NOMO-1 treated with DMSO at 0.1 percent for 48 hours (cell line): ENCODE measurements around the gene TBC1D21.
"Not testable (repeated sequence)": the region's sequence is repeated elsewhere in the genome, so short reads cannot be mapped to it uniquely, and the experiment has no call there.

Source experiments
- DNase-seq: peaks from one replicate; lab custom pipeline; 2025; ENCODE audit not compliant: unreplicated experiment; lab: John Stamatoyannopoulos, UW

TBC1D21 gene

DNA sequence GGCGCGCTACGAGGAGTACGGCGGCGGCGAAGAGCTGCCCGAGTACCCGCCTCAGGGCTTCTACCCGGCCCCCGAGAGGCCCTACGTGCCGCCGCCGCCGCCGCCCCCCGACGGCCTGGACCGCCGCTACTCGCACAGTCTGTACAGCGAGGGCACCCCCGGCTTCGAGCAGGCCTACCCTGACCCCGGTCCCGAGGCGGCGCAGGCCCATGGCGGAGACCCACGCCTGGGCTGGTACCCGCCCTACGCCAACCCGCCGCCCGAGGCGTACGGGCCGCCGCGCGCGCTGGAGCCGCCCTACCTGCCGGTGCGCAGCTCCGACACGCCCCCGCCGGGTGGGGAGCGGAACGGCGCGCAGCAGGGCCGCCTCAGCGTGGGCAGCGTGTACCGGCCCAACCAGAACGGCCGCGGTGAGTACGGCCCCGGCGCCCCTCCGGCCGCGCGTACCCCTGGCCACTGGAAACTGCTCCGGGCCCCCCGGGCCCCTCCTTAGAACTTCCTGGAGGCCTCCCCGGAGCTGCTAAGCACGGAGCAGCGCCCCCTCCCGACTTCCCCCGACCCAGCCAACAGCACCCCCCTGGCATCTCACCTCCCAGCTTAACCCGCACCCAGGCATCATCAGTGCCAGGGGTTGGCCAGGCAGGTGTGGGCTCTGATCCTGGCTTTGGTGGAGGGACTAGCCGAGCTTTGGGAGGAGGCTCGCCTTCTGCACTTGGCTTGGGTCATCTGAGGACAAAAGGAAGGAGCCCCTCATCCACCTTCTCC lies 54.3 kb downstream of the TBC1D21 start:
- peak; percentile 39 for DNase-seq

DNA sequence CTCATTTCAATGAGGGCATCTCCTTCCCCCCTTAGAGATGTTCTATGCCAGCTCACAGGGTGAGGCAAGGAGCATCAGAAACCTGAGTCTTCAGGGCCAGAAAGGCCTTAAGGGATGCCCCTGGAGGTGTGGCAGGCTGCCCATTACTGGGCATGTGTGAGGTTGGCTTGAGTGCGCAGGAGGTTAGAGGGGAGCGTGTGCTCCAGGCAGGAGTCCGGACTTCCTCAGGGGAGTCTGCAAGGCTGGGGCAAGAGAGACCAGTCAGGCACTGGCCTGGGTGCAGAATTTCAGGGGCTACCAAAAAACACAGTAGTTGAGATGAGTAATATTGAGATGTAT lies 54.8 kb downstream of the TBC1D21 start:
- no peak for DNase-seq

DNA sequence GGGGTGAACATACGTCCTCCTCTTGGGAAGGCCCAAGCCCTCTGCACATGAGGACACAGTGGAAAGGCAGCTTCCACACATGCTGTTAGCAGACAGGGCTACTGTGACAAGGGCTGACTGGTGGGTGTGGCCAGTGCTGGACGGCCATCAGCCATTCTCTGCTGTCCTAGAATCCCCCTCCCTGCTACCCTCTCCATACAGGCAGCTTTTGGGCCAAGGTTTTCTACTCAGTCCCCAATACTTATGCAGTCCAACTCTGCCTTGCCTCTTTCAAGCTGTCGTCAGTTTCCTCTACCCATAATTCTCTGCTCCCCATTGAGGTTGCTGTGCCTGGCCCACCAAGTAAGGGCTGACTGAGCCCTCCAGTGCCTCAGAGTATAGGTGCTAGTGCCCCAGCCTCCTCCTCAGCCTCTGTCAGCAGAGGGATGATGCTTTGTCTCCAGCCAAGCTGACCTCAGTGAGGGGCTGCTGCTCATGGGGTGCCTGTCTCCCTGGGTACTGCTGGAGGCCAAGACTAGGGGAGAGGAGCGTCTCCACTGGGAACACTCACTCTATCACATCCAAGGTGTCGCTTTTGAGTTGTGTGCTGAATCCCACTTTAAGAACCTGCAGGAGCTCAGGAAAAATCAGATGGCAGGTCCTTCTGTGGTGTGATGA lies 55.7 kb downstream of the TBC1D21 start:
- DNase-seq: no peak

DNA sequence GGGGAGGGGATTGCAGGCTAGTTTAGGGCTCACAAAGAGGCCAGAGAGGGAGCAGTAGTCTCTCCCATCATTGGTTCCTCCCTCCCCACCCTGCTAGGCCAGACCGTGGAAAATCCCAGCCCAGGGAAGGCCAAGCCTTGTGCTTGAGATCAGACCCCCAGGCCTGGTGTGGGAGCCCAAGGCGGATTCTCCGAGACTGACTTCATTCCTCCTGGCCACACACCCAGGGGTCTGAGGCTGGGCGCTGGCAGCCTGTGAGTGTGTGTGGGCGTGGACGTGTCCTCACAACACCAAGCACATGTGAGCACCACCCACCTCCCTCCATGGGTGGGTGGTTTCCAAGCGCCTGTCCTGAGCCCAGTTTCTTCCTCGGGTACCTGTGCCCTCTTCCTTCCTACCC lies 57.0 kb downstream of the TBC1D21 start:
- no peak for DNase-seq

DNA sequence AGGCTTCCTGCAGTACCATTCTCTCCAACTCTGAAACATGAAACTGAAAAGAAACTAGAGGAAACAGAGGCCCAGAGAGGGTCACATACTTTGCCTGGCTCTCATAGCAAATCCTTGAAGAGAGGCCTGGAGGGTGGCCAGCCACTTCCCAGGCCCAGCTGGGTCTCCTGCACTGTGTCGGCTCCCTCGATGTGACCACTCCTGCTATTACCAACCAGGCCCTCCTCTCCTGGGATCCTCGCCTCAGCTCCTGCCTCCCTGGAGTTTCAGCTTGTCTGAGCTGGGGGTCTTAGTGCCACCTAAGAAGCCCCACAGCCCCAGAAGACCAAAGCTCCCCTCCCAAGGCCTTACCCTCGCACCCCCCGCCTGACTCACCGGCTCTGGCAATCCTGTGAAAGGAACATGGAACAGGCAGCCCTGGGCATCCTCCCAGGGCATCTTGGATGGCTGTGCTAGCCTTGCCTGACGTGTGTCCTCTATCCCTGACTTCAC lies 57.5 kb downstream of the TBC1D21 start:
- DNase-seq: no peak

DNA sequence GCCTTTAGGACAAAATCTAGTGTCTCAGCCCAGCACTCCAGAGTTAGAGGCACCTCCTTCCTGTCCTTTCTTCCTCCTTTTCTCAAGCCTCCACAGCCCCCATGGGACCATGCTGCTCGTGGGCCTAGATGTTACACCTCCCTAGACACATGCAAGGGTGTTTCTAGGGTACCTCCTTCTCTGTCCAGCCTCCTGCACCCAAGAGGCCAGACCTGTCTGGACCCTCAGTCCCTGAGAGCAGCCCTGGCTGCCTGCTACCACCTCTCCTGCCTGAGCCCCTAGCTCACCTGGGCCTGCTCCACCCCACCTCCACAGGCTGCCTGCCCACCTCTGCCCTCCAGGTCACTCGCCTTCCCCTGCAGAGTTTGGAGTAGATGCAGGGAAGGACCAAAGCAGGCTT lies 58.1 kb downstream of the TBC1D21 start:
- no peak for DNase-seq

DNA sequence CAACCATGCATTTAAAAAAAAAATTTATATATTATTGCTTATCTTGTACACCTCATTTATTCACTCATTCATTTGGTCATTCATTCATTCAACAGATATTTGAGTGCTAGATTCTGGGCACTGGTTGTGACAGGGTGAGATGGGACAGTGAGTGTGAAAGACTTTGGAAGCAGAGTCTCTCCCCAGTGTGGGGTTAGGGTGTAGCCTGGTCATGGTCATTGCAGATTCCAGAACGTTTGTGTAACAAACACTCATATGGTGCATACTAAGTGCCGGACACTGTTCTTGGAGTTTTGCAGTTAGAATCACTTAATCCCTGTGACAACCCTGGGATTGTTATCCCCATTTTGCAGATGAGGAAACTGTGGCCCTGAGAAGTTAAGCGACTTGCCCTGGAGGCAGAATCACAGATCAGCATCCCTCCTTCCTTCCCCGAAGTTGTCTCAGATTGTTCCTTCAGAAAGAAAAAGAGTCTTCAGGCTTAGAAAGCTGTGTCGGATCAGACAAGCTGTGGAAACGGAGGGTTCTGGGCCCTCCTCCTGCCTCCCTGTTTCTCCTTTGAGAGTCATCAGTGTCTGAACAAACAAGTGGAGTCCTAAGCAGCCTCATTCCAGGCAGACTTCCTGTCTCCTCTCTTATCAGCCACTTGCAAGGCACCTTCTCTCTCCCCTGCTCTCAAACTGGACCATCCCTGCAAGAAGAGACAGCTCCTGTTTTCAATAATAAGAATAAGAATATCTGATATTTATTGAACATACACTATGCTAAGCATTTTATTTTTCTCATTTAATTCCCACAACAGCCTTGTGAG lies 59.2 kb downstream of the TBC1D21 start:
- no peak for DNase-seq

DNA sequence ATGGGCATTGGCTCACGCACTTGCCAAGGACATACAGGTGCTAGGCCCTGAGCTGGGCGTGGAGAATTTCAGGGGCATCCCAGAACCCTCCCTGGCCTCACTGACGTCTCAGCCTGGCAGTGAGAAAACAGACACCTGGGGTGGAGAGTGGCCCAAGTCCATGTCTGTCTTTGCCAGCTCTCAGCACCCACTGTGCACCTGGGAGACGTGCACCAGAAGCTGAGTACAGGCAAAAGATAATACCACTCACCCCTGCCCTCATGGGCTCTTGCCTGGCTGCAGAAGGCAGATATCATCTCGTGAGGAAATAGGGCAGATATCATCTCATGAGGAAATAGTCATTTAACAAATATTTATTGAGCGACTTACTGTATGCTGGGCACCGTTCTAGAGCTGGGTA lies 60.9 kb downstream of the TBC1D21 start:
- DNase-seq: no peak

DNA sequence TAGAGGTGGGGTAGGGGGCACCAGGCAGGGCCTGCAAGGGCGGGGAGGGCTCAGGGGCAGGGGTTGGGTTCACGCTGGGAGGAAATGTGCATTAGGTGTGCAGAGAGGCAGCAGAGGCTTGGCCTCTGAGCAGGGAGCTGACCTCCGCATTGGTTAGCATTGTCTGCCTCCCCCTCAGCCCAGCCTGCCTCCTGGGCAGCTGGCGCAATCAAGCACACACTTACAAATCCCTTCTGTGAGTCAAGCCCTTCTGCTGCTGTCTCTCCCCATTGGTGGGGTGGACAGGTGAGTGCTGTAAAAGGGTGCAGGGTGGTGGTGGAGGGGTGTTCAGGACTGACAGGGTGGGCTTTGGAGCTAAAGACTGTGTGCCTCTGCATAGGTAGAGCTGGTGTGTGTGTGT lies 62.2 kb downstream of the TBC1D21 start:
- no peak for DNase-seq

DNA sequence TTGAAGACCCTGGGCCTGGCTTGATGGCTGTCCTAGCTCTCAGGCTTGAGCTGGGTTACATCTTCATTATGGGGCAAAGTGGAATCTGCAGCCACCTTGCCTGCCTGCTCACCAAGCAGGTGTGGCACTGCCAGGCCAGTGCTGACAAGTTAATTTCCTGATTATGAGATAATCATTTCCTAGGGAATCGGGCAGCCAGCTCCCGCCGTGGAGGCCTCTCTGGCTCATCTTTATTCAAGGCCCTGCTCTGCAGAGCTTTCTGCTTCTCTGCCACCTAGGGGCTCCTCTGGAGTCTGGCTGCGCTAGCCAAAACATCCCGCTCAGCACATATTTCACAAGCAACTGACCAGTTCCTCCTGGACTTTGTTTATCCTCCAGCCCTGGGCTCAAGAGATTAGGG lies 62.8 kb downstream of the TBC1D21 start:
- no peak for DNase-seq

DNA sequence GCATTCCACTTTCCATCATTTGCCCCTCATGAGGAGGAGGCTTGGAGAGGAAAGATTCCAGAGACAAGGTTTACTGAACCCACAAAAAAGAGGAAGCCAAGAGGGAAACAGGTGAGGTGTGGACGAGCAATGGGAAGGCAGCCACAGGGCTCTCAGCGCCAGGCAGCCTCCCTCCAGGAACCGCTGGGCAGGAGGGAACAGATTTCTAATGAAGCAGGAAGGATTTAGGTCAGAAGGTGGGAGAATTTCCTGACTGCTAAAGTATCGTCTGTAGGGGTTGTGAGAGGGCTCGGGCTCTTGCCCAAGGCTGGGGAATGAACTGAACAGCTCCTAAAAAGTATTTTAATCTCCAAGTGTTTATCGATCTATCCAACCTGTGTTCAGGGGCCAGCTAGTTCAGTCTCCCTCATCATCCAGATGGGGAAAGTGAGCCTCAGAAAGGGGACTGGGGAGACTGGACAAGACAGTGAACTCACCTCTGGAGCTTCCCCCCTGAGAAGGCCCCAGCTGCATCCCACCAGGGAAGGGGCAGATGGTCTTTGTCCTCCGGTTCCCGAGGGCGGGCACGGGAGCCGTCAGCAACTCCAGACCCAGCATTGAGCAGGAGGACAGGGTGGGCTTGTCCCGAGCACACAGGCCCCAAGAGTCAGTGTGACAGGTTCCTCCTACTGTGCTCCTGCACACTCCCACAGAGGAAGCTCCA lies 63.4 kb downstream of the TBC1D21 start:
- DNase-seq: no peak

DNA sequence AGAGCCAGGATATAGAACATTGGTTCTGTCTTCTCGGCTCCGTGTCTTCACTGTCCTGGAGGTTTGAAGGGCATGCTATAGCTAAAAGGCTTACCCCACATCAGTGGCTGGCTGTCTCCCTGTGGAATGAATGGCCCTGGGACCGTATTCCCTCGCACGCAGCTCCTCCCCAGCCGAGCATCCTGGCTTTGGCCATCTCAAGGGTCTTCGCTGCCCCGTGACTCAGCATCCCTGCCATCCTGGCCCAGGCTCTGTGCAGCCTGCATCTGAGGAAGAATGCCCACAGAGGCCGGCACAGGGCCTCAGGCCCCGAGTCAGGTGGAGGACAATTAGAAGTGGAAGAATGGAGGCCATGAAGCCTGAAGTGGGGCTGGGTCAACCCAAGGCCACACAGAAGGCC lies 63.9 kb downstream of the TBC1D21 start:
- no peak for DNase-seq

DNA sequence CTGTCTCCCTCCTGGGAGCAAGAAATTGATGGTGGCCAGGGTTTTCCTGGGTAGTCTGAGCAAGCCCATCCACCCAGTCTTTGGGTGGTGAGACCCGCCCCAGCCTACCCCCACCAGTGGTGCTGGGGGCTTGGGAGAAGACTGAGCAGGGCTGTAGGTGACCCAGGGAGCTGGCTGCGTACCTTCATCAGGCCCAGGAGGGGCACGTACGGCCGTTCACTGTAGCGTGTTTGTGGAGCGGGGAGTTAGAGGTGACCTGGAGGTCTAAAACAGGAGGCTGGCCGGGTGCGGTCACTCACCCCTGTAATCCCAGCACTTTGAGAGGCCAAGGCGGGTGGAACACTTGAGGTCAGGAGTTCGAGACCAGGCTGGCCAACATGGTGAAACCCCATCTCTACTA lies 64.4 kb downstream of the TBC1D21 start:
- no peak for DNase-seq

DNA sequence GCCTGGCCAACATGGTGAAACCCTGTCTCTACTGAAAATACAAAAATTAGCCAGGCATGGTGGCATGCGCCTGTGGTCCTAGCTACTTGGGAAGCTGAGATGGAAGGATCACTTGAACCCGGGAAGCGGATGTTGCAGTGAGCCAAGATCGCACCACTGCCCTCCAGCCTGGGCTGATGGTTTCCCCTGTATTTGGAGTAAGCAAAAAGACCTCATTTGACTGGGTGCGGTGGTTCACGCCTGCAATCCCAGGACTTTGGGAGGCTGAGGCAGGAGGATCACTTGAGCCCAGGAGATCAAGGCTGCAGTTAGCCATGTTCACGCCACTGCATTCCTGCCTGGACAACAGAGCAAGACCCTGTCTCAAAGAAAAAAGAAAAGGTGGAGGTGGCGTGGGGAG lies 65.2 kb downstream of the TBC1D21 start:
- DNase-seq: not testable (repeated sequence)
